ENCODE results near the gene GPA33.

The GPA33 gene

DNA sequence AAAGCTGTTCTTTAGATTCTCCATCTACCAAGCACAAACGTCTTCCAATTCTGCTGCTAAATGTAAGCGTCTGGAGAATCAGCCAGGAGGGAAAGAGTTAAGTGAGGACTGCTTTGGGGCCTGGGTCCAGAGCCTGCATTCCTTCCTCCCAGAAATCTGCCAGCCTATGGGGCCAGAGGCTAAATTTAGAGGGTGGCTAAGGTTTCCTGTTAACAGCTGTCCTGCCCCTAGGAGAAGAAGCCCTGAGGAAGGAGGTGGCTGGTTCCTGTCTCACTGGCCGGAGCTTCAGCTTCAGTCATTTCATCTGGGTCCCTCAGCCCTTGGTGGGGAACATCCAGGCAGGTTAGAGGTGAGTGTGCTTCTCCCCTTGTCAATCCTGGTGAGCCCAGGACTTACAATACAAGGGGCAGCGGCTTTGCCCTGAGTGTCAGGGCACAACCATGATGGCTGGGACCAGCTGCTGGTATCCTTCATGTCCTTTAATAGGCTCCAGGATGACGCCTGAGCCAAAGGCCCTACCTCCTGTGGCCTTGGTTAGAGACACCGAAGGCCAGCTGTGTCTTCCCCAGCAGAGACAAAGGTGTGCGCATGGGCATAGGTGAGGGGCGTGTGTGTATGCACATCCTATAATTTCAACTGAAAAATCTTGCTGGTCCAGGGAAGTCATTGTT is 3.8 kb upstream of the GPA33 start, which contains the start of gene STYXL2:
TSS of gene STYXL2 (plus strand) at position 230 of the 671 bp plus-strand sequence. CDS start 775 bp downstream, outside the sequence.
- H3K79me2 ChIP-seq (ENCODE audit: control insufficient read depth, low read length) = no peaks in the 10 kb centered on the region
- no peak within 1 kb of the TSS for H3K4me2 ChIP-seq (ENCODE audit: low read length)
- no peaks in the 10 kb centered on the region for H3K9me2 ChIP-seq (replicated peaks; ENCODE audit: control insufficient read depth, low read length)
- H3K27me3 ChIP-seq (ENCODE audit: control insufficient read depth, low read length) = no peaks in the 10 kb centered on the region
- H3K4me3 ChIP-seq (ENCODE audit: low read length) = no peak within 1 kb of the TSS
- H3K9me3 ChIP-seq (ENCODE audit: control insufficient read depth, insufficient read depth, low read length) = 0 out of 2 replicates have a peak, but pooled peaks cover 3% of the 10 kb centered on the region
- H3K4me1 ChIP-seq (ENCODE audit: control insufficient read depth, low read length) = peaks cover 11% of the 10 kb centered on the region
- no peak for TF ChIP-seq CTCF (IDR thresholded peaks at IDR 0.05; ENCODE audit: low read depth, low read length, poor library complexity, severe bottlenecking)
- TF ChIP-seq EZH2phosphoT487 (IDR thresholded peaks at IDR 0.05; ENCODE audit: borderline replicate concordance, low read length) = no peak
- H3F3A ChIP-seq (ENCODE audit: control insufficient read depth, insufficient read depth) = no peaks in the 10 kb centered on the region
- no peak within 1 kb of the TSS for H3K27ac ChIP-seq (ENCODE audit: low read depth, low read length)
- H4K20me1 ChIP-seq (ENCODE audit: control insufficient read depth, insufficient read depth, low read depth, low read length) = no peaks in the 10 kb centered on the region
- H3K36me3 ChIP-seq (ENCODE audit: control insufficient read depth, low read length) = no peaks in the 10 kb centered on the region

GRCh38 chr1:167092653-167093052 is 2.5 kb upstream of the GPA33 start:
- no peaks in the 10 kb centered on the region for H3K27me3 ChIP-seq (ENCODE audit: control insufficient read depth, low read length)
- H3K9me3 ChIP-seq (ENCODE audit: control insufficient read depth, insufficient read depth, low read length) = 0 out of 2 replicates have a peak, but pooled peaks cover 3% of the 10 kb centered on the region
- H3K4me2 ChIP-seq (ENCODE audit: low read length) = no peak overlapping the region
- no peaks in the 10 kb centered on the region for H4K20me1 ChIP-seq (ENCODE audit: control insufficient read depth, insufficient read depth, low read depth, low read length)
- no peak overlapping the region for H3K4me3 ChIP-seq (ENCODE audit: low read length)
- H3K4me1 ChIP-seq (ENCODE audit: control insufficient read depth, low read length) = peaks cover 11% of the 10 kb centered on the region
- H3K79me2 ChIP-seq (ENCODE audit: control insufficient read depth, low read length) = no peaks in the 10 kb centered on the region
- H3F3A ChIP-seq (ENCODE audit: control insufficient read depth, insufficient read depth) = no peaks in the 10 kb centered on the region
- TF ChIP-seq EZH2phosphoT487 (IDR thresholded peaks at IDR 0.05; ENCODE audit: borderline replicate concordance, low read length) (no peak), CTCF (IDR thresholded peaks at IDR 0.05; ENCODE audit: low read depth, low read length, poor library complexity, severe bottlenecking) (no peak)
- H3K27ac ChIP-seq (ENCODE audit: low read depth, low read length) = no peak overlapping the region
- H3K9me2 ChIP-seq (replicated peaks; ENCODE audit: control insufficient read depth, low read length) = no peaks in the 10 kb centered on the region
- no peaks in the 10 kb centered on the region for H3K36me3 ChIP-seq (ENCODE audit: control insufficient read depth, low read length)

DNA sequence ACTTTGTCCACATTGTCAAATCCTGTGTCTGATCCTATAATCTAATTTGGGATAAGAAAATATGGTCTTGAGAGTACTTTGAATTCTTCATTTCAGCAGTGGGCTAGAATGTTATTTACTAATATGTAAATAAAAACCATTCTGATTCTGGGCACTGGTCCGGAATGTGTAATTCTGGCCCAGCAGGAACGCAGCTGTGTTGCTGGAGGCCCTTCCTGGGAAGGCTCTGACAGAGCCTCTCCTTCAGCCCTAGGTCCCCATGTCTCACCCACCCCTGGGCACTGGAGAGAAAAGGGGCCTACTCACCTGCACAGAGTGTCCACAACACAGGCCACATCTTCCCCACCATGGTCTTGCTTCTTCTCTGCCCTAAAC is 251 bp downstream of the GPA33 start:
- H3K4me3 ChIP-seq (ENCODE audit: low read length) = no peak overlapping the region
- H3F3A ChIP-seq (ENCODE audit: control insufficient read depth, insufficient read depth) = no peaks in the 10 kb centered on the region
- H3K36me3 ChIP-seq (ENCODE audit: control insufficient read depth, low read length) = no peaks in the 10 kb centered on the region
- no peaks in the 10 kb centered on the region for H3K9me3 ChIP-seq (ENCODE audit: control insufficient read depth, insufficient read depth, low read length)
- H3K79me2 ChIP-seq (ENCODE audit: control insufficient read depth, low read length) = no peaks in the 10 kb centered on the region
- H3K27ac ChIP-seq (ENCODE audit: low read depth, low read length) = no peak overlapping the region
- H3K4me1 ChIP-seq (ENCODE audit: control insufficient read depth, low read length) = peaks cover 11% of the 10 kb centered on the region
- H3K27me3 ChIP-seq (ENCODE audit: control insufficient read depth, low read length) = peaks cover 2% of the 10 kb centered on the region; the same call in 1 of the 2 replicates
- no peaks in the 10 kb centered on the region for H3K9me2 ChIP-seq (replicated peaks; ENCODE audit: control insufficient read depth, low read length)
- no peaks in the 10 kb centered on the region for H4K20me1 ChIP-seq (ENCODE audit: control insufficient read depth, insufficient read depth, low read depth, low read length)
- H3K4me2 ChIP-seq (ENCODE audit: low read length) = no peak overlapping the region
- TF ChIP-seq EZH2phosphoT487 (IDR thresholded peaks at IDR 0.05; ENCODE audit: borderline replicate concordance, low read length) (no peak), CTCF (IDR thresholded peaks at IDR 0.05; ENCODE audit: low read depth, low read length, poor library complexity, severe bottlenecking) (no peak)
